T-cell (primary cell): ENCODE results near the gene OR4D6. TPM values are rescaled to one million over a fixed set of nuclear protein-coding genes. Genes with fewer than 3 reads are reported as not detected.
"Not testable (repeated sequence)": the region's sequence is repeated elsewhere in the genome, so short reads cannot be mapped to it uniquely, and the experiment has no call there.

Experiments used
- ATAC-seq, 4 experiments: fragments of 200-7000 bp in 3 of 4; fragments of 150-1000 bp in 1 of 4; cut with Tn5 transposase; replicated peaks in 1 of 4; 1 replicate in 3 of 4; 2 replicates in 1 of 4; pipeline ENCODE4 v1.10.0; 2021; ENCODE audit warnings: moderate library complexity in 3 of 4, mild to moderate bottlenecking in 2 of 4, moderate number of reproducible peaks in 1 of 4
- CTCF ChIA-PET, 2 donors: fragments of 300-600 bp; sonication (Branson Sonifier 250); formaldehyde crosslinking; loops; one replicate each; lab custom pipeline; 2022; ENCODE audit warnings: antibody characterized with exemption in 2 of 2; lab: Charles Lee
- POLR2A ChIA-PET, 2 donors: fragments of 300-600 bp; sonication (Branson Sonifier 250); formaldehyde crosslinking; loops; one replicate each; lab custom pipeline; 2022; ENCODE audit warnings: antibody characterized with exemption in 2 of 2; lab: Charles Lee
- DNase-seq, 35 experiments: peaks; one replicate each; pipeline versions ENCODE4 v3.0.0 to v3.0.0-alpha.2; 2013 to 2023
- H3K27ac ChIP-seq: one replicate; pipeline ENCODE4 v1.5.1; 2013; ENCODE audit warnings: low read length
- H3K27me3 ChIP-seq, 2 experiments: replicated peaks in 1 of 2; 1 replicate in 1 of 2; 2 replicates in 1 of 2; pipeline versions ENCODE4 v1.6.1 to v1.7.0; 2013; ENCODE audit warnings: low read length in 1 of 2, mixed read lengths in 1 of 2; ENCODE audit not compliant: control insufficient read depth in 2 of 2, insufficient read depth in 2 of 2; ENCODE audit errors: extremely low read depth in 1 of 2
- H3K36me3 ChIP-seq, 2 donors: 1 replicate in 1 of 2; 2 replicates in 1 of 2; pipeline versions ENCODE4 v1.6.1 to v1.7.0; 2013; ENCODE audit warnings: low read length in 1 of 2; ENCODE audit not compliant: control insufficient read depth in 2 of 2, insufficient read depth in 1 of 2; ENCODE audit errors: extremely low read depth in 1 of 2
- H3K4me1 ChIP-seq, 2 experiments: 1 replicate in 1 of 2; 2 replicates in 1 of 2; pipeline versions ENCODE4 v1.6.1 to v1.7.0; 2013; ENCODE audit warnings: low read length in 2 of 2, mixed read lengths in 1 of 2; ENCODE audit not compliant: insufficient read depth in 2 of 2, control insufficient read depth in 1 of 2; ENCODE audit errors: extremely low read depth in 1 of 2
- H3K4me3 ChIP-seq, 2 donors: 1 replicate in 1 of 2; 2 replicates in 1 of 2; pipeline versions ENCODE4 v1.5.1 to v1.7.0; 2013; ENCODE audit warnings: mild to moderate bottlenecking in 2 of 2, low read length in 1 of 2, moderate library complexity in 1 of 2; ENCODE audit not compliant: control insufficient read depth in 1 of 2; ENCODE audit errors: extremely low read depth in 1 of 2
- H3K9me3 ChIP-seq: 2 replicates; pipeline ENCODE4 v1.7.0; 2013
- H3K27ac Mint-ChIP-seq, 2 donors: one replicate each; pipeline ENCODE4 v1.8.0; 2020 to 2021; ENCODE audit warnings: mild to moderate bottlenecking in 2 of 2, mixed read lengths in 2 of 2
- H3K27me3 Mint-ChIP-seq, 2 donors: one replicate each; pipeline ENCODE4 v1.8.0; 2021 to 2022; ENCODE audit warnings: mixed read lengths in 2 of 2
- H3K36me3 Mint-ChIP-seq: one replicate; pipeline ENCODE4 v1.8.0; 2021; ENCODE audit warnings: mixed read lengths
- H3K4me1 Mint-ChIP-seq, 3 donors: one replicate each; pipeline ENCODE4 v1.8.0; 2020 to 2022; ENCODE audit warnings: mixed read lengths in 3 of 3, mild to moderate bottlenecking in 1 of 3
- H3K4me3 Mint-ChIP-seq, 3 donors: one replicate each; pipeline ENCODE4 v1.8.0; 2020 to 2022; ENCODE audit warnings: mild to moderate bottlenecking in 3 of 3, mixed read lengths in 3 of 3, moderate library complexity in 3 of 3
- H3K9me3 Mint-ChIP-seq, 3 donors: one replicate each; pipeline ENCODE4 v1.8.0; 2020 to 2022; ENCODE audit warnings: mixed read lengths in 3 of 3
- WGBS: methylation state at CpG from one replicate; pipeline ENCODE4 v1.1.5; 2013; ENCODE audit warnings: missing lambda C conversion rate; ENCODE audit not compliant: insufficient coverage; 5-methylcytosine and 5-hydroxymethylcytosine counted together
- total RNA-seq, 35 experiments: library from RNA in 6 of 35; stranded (reverse) in 6 of 35; fragments of 120-200 nt in 1 of 35; gene quantifications; one replicate each; pipeline versions ENCODE4 v1.2.1 to v1.2.4 and lab custom pipeline; 2013 to 2026

OR4D6 gene
- total RNA-seq, 5 donors from 2014 or later (not counting 1 experiment from before 2014, with no cell fraction given): not detected

- H3K27ac Mint-ChIP-seq: no peak overlapping the region
- H3K9me3 Mint-ChIP-seq: no peaks in the 10 kb centered on the region
- Histone ChIP-seq H3K4me3 (no peak overlapping the region), H3K9me3 (no peaks in the 10 kb centered on the region), H3K27me3 (peaks cover 0 to 2% of the 10 kb centered on the region in 2 experiments), H3K36me3 (no peaks in the 10 kb centered on the region), H3K4me1 (no peaks in the 10 kb centered on the region), H3K27ac (no peak overlapping the region)
- ChIA-PET CTCF (no interaction called here), POLR2A (interaction anchor here (0.5 to 0.6 kb wide), 2 partner anchors 8 to 695 kb away, joined by 3 read pairs; no protein-coding TSS in a partner anchor)
- no peaks in the 10 kb centered on the region for H3K4me1 Mint-ChIP-seq
- peaks cover 0 to 2% of the 10 kb centered on the region in 2 donors for H3K27me3 Mint-ChIP-seq
- no peak overlapping the region for H3K4me3 Mint-ChIP-seq
- no peak for DNase-seq
- H3K36me3 Mint-ChIP-seq: no peaks in the 10 kb centered on the region
- ATAC-seq: no peak
- WGBS: 88% methylated on average over 3 of the region's 7 CpGs
Measured at GRCh38 chr11:59437770-59438169, 19.0 kb upstream of the OR4D6 start.

- ATAC-seq, H3K4me1 Mint-ChIP-seq, H3K27ac Mint-ChIP-seq, H3K36me3 ChIP-seq, H3K9me3 ChIP-seq, DNase-seq, H3K27me3 Mint-ChIP-seq, CTCF ChIA-PET, H3K4me3 ChIP-seq, H3K27ac ChIP-seq, H3K9me3 Mint-ChIP-seq, H3K4me1 ChIP-seq, H3K36me3 Mint-ChIP-seq, H3K27me3 ChIP-seq, H3K4me3 Mint-ChIP-seq: not testable (repeated sequence)
- POLR2A ChIA-PET: interaction anchor here in 1 of 2 donors (0.7 kb wide), 1 partner anchor 8 kb away, joined by 3 read pairs; no protein-coding TSS in a partner anchor
- WGBS: no CpG with 5 or more reads among the region's 1 CpG
Measured at GRCh38 chr11:59445624-59446023, 11.1 kb upstream of the OR4D6 start.

GRCh38 chr11:59448484-59448883, 8.3 kb upstream of the OR4D6 start:
- no peak overlapping the region for H3K4me3 Mint-ChIP-seq
- Histone ChIP-seq H3K4me3 (no peak overlapping the region), H3K36me3 (no peaks in the 10 kb centered on the region), H3K9me3 (no peaks in the 10 kb centered on the region), H3K4me1 (no peaks in the 10 kb centered on the region), H3K27me3 (no peaks in the 10 kb centered on the region), H3K27ac (no peak overlapping the region)
- no peak for DNase-seq
- H3K27me3 Mint-ChIP-seq: peaks cover 4% of the 10 kb centered on the region in 2 donors
- H3K9me3 Mint-ChIP-seq: peaks cover 0 to 9% (median 0%) of the 10 kb centered on the region in 3 donors
- H3K36me3 Mint-ChIP-seq: no peaks in the 10 kb centered on the region
- ATAC-seq: no peak
- H3K4me1 Mint-ChIP-seq: no peaks in the 10 kb centered on the region
- ChIA-PET CTCF (no interaction called here), POLR2A (no interaction called here)
- no CpG with 5 or more reads among the region's 2 CpGs for WGBS
- no peak overlapping the region for H3K27ac Mint-ChIP-seq

- no peaks in the 10 kb centered on the region for H3K4me1 Mint-ChIP-seq
- H3K27me3 Mint-ChIP-seq: peaks cover 21 to 34% of the 10 kb centered on the region in 2 donors
- no CpG with 5 or more reads among the region's 3 CpGs for WGBS
Measured at GRCh38 chr11:59459916-59460315, 3.2 kb downstream of the OR4D6 start.

GRCh38 chr11:59463190-59463641, 6.5 kb downstream of the OR4D6 start:
- Histone ChIP-seq H3K36me3 (no peaks in the 10 kb centered on the region), H3K9me3 (no peaks in the 10 kb centered on the region), H3K4me1 (no peaks in the 10 kb centered on the region), H3K27me3 (peaks cover 0 to 3% of the 10 kb centered on the region in 2 experiments), H3K4me3 (no peak overlapping the region), H3K27ac (no peak overlapping the region)
- Mint-ChIP-seq H3K9me3 (no peaks in the 10 kb centered on the region), H3K4me1 (no peaks in the 10 kb centered on the region), H3K27ac (no peak overlapping the region), H3K36me3 (no peaks in the 10 kb centered on the region), H3K4me3 (no peak overlapping the region), H3K27me3 (peaks cover 18 to 29% of the 10 kb centered on the region in 2 donors)
- POLR2A ChIA-PET: no interaction called here
- WGBS: 82% methylated on average over 2 of the region's 5 CpGs
- no peak for DNase-seq
- no peak for ATAC-seq
- CTCF ChIA-PET: no interaction called here

More at GRCh38 chr11:59459916-59460315, 3.2 kb downstream of the OR4D6 start:
- H3K27ac Mint-ChIP-seq: no peak overlapping the region
- H3K36me3 Mint-ChIP-seq: no peaks in the 10 kb centered on the region
- no peak overlapping the region for H3K4me3 Mint-ChIP-seq
- ATAC-seq (no peak), DNase-seq (no peak)
- H3K36me3 ChIP-seq: no peaks in the 10 kb centered on the region
- no peaks in the 10 kb centered on the region for H3K9me3 ChIP-seq
- ChIA-PET POLR2A (no interaction called here), CTCF (no interaction called here)
- no peaks in the 10 kb centered on the region for H3K9me3 Mint-ChIP-seq
- H3K27me3 ChIP-seq: peaks cover 0 to 6% of the 10 kb centered on the region in 2 experiments
- no peaks in the 10 kb centered on the region for H3K4me1 ChIP-seq
- H3K27ac ChIP-seq: no peak overlapping the region
- H3K4me3 ChIP-seq: no peak overlapping the region

- ChIA-PET CTCF (no interaction called here), POLR2A (no interaction called here)
- Histone ChIP-seq H3K4me1 (no peaks in the 10 kb centered on the region), H3K27ac (no peak within 1 kb of the TSS), H3K9me3 (no peaks in the 10 kb centered on the region), H3K36me3 (no peaks in the 10 kb centered on the region), H3K27me3 (peaks cover 0 to 3% of the 10 kb centered on the region in 2 experiments), H3K4me3 (no peak within 1 kb of the TSS)
- no peak within 1 kb of the TSS for H3K27ac Mint-ChIP-seq
- H3K36me3 Mint-ChIP-seq: no peaks in the 10 kb centered on the region
- DNase-seq (no peak), ATAC-seq (no peak)
- no peaks in the 10 kb centered on the region for H3K4me1 Mint-ChIP-seq
- H3K4me3 Mint-ChIP-seq: no peak within 1 kb of the TSS
- H3K9me3 Mint-ChIP-seq: no peaks in the 10 kb centered on the region
- peaks cover 23 to 26% of the 10 kb centered on the region in 2 donors for H3K27me3 Mint-ChIP-seq
Measured at GRCh38 chr11:59473015-59473414, 16.3 kb downstream of the OR4D6 start, which contains the start of gene OR4D10. OR4D10 (plus strand) TSS chr11:59473315; CDS start chr11:59477430, 4,115 bp downstream.

- H3K4me1 ChIP-seq: no peaks in the 10 kb centered on the region
- Mint-ChIP-seq H3K27me3 (peaks cover 18 to 22% of the 10 kb centered on the region in 2 donors), H3K4me1 (no peaks in the 10 kb centered on the region), H3K4me3 (no peak overlapping the region), H3K36me3 (no peaks in the 10 kb centered on the region), H3K27ac (no peak overlapping the region), H3K9me3 (no peaks in the 10 kb centered on the region)
- H3K4me3 ChIP-seq: no peak overlapping the region
- H3K9me3 ChIP-seq: no peaks in the 10 kb centered on the region
- POLR2A ChIA-PET: no interaction called here
- WGBS: 56% methylated on average over 7 of the region's 9 CpGs
- H3K27ac ChIP-seq: no peak overlapping the region
- DNase-seq (no peak), ATAC-seq (no peak)
- no peaks in the 10 kb centered on the region for H3K36me3 ChIP-seq
- H3K27me3 ChIP-seq: peaks cover 0 to 2% of the 10 kb centered on the region in 2 experiments
- CTCF ChIA-PET: no interaction called here
Measured at GRCh38 chr11:59475176-59475575, 18.4 kb downstream of the OR4D6 start.
